ENCODE measurements around the gene ADGRE2. TPM values are rescaled to one million over a fixed set of nuclear protein-coding genes. Genes with fewer than 3 reads are reported as not detected.
A peak's percentile ranks its signal among the peaks of the same experiment; 100 is the strongest.

Gene ADGRE2
- total RNA-seq, 2 donors from 2014 or later: 0.07 TPM

GRCh38 chr19:14722127-14722526 lies 56.2 kb downstream of the ADGRE2 start:
- no peaks in the 10 kb centered on the region for H3K27me3 ChIP-seq (ENCODE audit: control insufficient read depth, insufficient read depth, low read length, poor library complexity, severe bottlenecking)
- peaks cover 86% of the 10 kb centered on the region for H3K9me3 ChIP-seq (ENCODE audit: control insufficient read depth, low read length)
- no peaks in the 10 kb centered on the region for H3K27me3 Mint-ChIP-seq (ENCODE audit: insufficient read depth)
- H3K4me1 Mint-ChIP-seq: no peaks in the 10 kb centered on the region
- no peak overlapping the region for H3K4me3 Mint-ChIP-seq
- peaks cover 26% of the 10 kb centered on the region for H3K36me3 ChIP-seq (ENCODE audit: control insufficient read depth, insufficient read depth, low read length)
- 77 to 100% methylated on average over 1 to 2 of the region's 2 CpGs for WGBS, 2 experiments (ENCODE audit: insufficient coverage in 1 of 2, insufficient read length in 1 of 2)
- no peak overlapping the region for H3K9ac ChIP-seq (ENCODE audit: extremely low read depth, low read length, poor library complexity, severe bottlenecking)
- DNase-seq: peak; percentile 9
- no peak overlapping the region for H3K27ac ChIP-seq (ENCODE audit: low read depth, low read length)
- peaks cover 95% of the 10 kb centered on the region for H3K9me3 Mint-ChIP-seq
- peaks cover 44% of the 10 kb centered on the region for H3K36me3 Mint-ChIP-seq (ENCODE audit: low read depth)
- H3K4me3 ChIP-seq (ENCODE audit: low read length): peak overlapping the region; percentile 31
- no peak overlapping the region for H3K27ac Mint-ChIP-seq
- no peak for TF ChIP-seq CTCF (conservative IDR thresholded peaks at IDR 0.05)
- no peaks in the 10 kb centered on the region for H3K4me1 ChIP-seq (ENCODE audit: control insufficient read depth, insufficient read depth, low read length)

- H3K9me3 Mint-ChIP-seq: peaks cover 97% of the 10 kb centered on the region
These were observed 59.2 kb downstream of the ADGRE2 start for GRCh38 chr19:14719162-14719561.

GRCh38 chr19:14718522-14719116 lies 59.7 kb downstream of the ADGRE2 start:
- H3K9me3 Mint-ChIP-seq: peaks cover 98% of the 10 kb centered on the region
- Histone ChIP-seq H3K36me3 (ENCODE audit: control insufficient read depth, insufficient read depth, low read length) (peaks cover 47% of the 10 kb centered on the region), H3K9ac (ENCODE audit: extremely low read depth, low read length, poor library complexity, severe bottlenecking) (no peak overlapping the region), H3K4me1 (ENCODE audit: control insufficient read depth, insufficient read depth, low read length) (no peaks in the 10 kb centered on the region), H3K27me3 (ENCODE audit: control insufficient read depth, insufficient read depth, low read length, poor library complexity, severe bottlenecking) (no peaks in the 10 kb centered on the region), H3K4me3 (ENCODE audit: low read length) (peak overlapping the region; percentile 70), H3K9me3 (ENCODE audit: control insufficient read depth, low read length) (peaks cover 91% of the 10 kb centered on the region), H3K27ac (ENCODE audit: low read depth, low read length) (no peak overlapping the region)
- 92 to 94% methylated on average over 15 to 18 of the region's 18 CpGs for WGBS, 2 experiments (ENCODE audit: insufficient coverage in 1 of 2, insufficient read length in 1 of 2)
- H3K36me3 Mint-ChIP-seq (ENCODE audit: low read depth): peaks cover 79% of the 10 kb centered on the region
- no peak overlapping the region for H3K4me3 Mint-ChIP-seq
- DNase-seq: peak; percentile 23
- no peaks in the 10 kb centered on the region for H3K4me1 Mint-ChIP-seq
- H3K27ac Mint-ChIP-seq: no peak overlapping the region
- no peak for TF ChIP-seq CTCF (conservative IDR thresholded peaks at IDR 0.05)
- no peaks in the 10 kb centered on the region for H3K27me3 Mint-ChIP-seq (ENCODE audit: insufficient read depth)

More at GRCh38 chr19:14719162-14719561, 59.2 kb downstream of the ADGRE2 start:
- Mint-ChIP-seq H3K36me3 (ENCODE audit: low read depth) (peaks cover 74% of the 10 kb centered on the region), H3K4me3 (no peak overlapping the region), H3K4me1 (no peaks in the 10 kb centered on the region), H3K27ac (no peak overlapping the region), H3K27me3 (ENCODE audit: insufficient read depth) (no peaks in the 10 kb centered on the region)
- Histone ChIP-seq H3K36me3 (ENCODE audit: control insufficient read depth, insufficient read depth, low read length) (peaks cover 47% of the 10 kb centered on the region), H3K4me3 (ENCODE audit: low read length) (peak overlapping the region; percentile 70), H3K9me3 (ENCODE audit: control insufficient read depth, low read length) (peaks cover 95% of the 10 kb centered on the region), H3K27me3 (ENCODE audit: control insufficient read depth, insufficient read depth, low read length, poor library complexity, severe bottlenecking) (no peaks in the 10 kb centered on the region), H3K4me1 (ENCODE audit: control insufficient read depth, insufficient read depth, low read length) (no peaks in the 10 kb centered on the region), H3K9ac (ENCODE audit: extremely low read depth, low read length, poor library complexity, severe bottlenecking) (no peak overlapping the region), H3K27ac (ENCODE audit: low read depth, low read length) (no peak overlapping the region)
- WGBS, 2 experiments (ENCODE audit: insufficient coverage in 1 of 2, insufficient read length in 1 of 2): 88 to 100% methylated on average over 1 of the region's 3 CpGs
- DNase-seq: no peak
- no peak for TF ChIP-seq CTCF (conservative IDR thresholded peaks at IDR 0.05)

Data from endodermal cell (in vitro differentiated cells).